Karpas-422 (cell line): Measurements from ENCODE around the gene TSTD1. TPM values are rescaled to one million over a fixed set of nuclear protein-coding genes. Genes with fewer than 3 reads are reported as not detected.

ENCODE experiments used
- DNase-seq: peaks from one replicate; pipeline ENCODE4 v3.0.0-alpha.2; 2015
- H2AFZ ChIP-seq: fragments of 200-600 bp; sonication (generic); 2 replicates; pipeline ENCODE4 v1.6.1; 2014; ENCODE audit warnings: antibody characterized with exemption, low read length, mixed read lengths
- H3K27ac ChIP-seq: fragments of 200-600 bp; sonication (generic); 2 replicates; pipeline ENCODE4 v1.5.1; 2014; ENCODE audit warnings: mild to moderate bottlenecking, low read length, moderate library complexity
- H3K27me3 ChIP-seq: fragments of 200-600 bp; sonication (generic); 2 replicates; pipeline ENCODE4 v1.6.1; 2014; ENCODE audit warnings: low read length, mixed read lengths
- H3K36me3 ChIP-seq: fragments of 200-600 bp; sonication (generic); 2 replicates; pipeline ENCODE4 v1.6.1; 2014; ENCODE audit warnings: low read length, mixed read lengths; ENCODE audit not compliant: insufficient read depth
- H3K4me1 ChIP-seq: fragments of 200-600 bp; sonication (generic); 2 replicates; pipeline ENCODE4 v1.6.1; 2014; ENCODE audit warnings: mild to moderate bottlenecking, low read length, mixed read lengths
- H3K4me2 ChIP-seq: fragments of 200-600 bp; sonication (generic); 2 replicates; pipeline ENCODE4 v1.6.1; 2014; ENCODE audit warnings: low read length, low read depth, mild to moderate bottlenecking; ENCODE audit not compliant: poor library complexity, severe bottlenecking
- H3K4me3 ChIP-seq: fragments of 200-600 bp; sonication (generic); 2 replicates; pipeline ENCODE4 v1.5.1; 2014; ENCODE audit warnings: mild to moderate bottlenecking, antibody characterized with exemption, low read length, mixed read lengths
- H3K79me2 ChIP-seq: fragments of 200-600 bp; sonication (generic); 2 replicates; pipeline ENCODE4 v1.6.1; 2014; ENCODE audit warnings: mild to moderate bottlenecking, low read length, mixed read lengths
- H3K9ac ChIP-seq: fragments of 200-600 bp; sonication (generic); 2 replicates; pipeline ENCODE4 v1.6.0; 2014; ENCODE audit warnings: low read length
- H3K9me2 ChIP-seq: fragments of 200-600 bp; sonication (generic), shearing (Covaris generic); replicated peaks from 2 replicates; pipeline ENCODE4 v1.6.0; 2014; ENCODE audit warnings: mild to moderate bottlenecking, low read length, moderate library complexity; ENCODE audit not compliant: insufficient read depth
- H3K9me3 ChIP-seq: fragments of 300-700, 200-600 bp; sonication (generic); 2 replicates; pipeline ENCODE4 v1.6.1; 2014; ENCODE audit warnings: low read length, mixed read lengths
- H4K20me1 ChIP-seq: fragments of 200-600 bp; sonication (generic); 2 replicates; pipeline ENCODE4 v1.6.1; 2014; ENCODE audit warnings: mild to moderate bottlenecking, antibody characterized with exemption, low read length, low read depth; ENCODE audit not compliant: insufficient read depth
- total RNA-seq: library from RNA; depleted of rRNA; stranded (reverse); fragments of >200 nt; shearing (Covaris generic); gene quantifications from 2 replicates; pipeline ENCODE4 v1.2.3, GENCODE V29; 2014; ENCODE audit warnings: low replicate concordance; rRNA removed

The TSTD1 gene
- total RNA-seq = 16.0 and 32.3 TPM in 2 replicates

GRCh38 chr1:161038523-161039153 is at the start of gene TSTD1:
Gene TSTD1, minus strand, starts transcription at chr1:161038964. Its CDS starts 75 bp downstream, at chr1:161038889.
- Histone ChIP-seq H3K4me1 (peaks cover 20% of the 10 kb centered on the region), H4K20me1 (no peaks in the 10 kb centered on the region), H3K27ac (no peak within 1 kb of the TSS), H3K79me2 (peaks cover 9% of the 10 kb centered on the region), H3K4me2 (peak within 1 kb of the TSS; percentile 23), H2AFZ (no peak within 1 kb of the TSS), H3K36me3 (peaks cover 40% of the 10 kb centered on the region), H3K27me3 (no peaks in the 10 kb centered on the region), H3K9me3 (no peaks in the 10 kb centered on the region), H3K9me2 (no peaks in the 10 kb centered on the region), H3K4me3 (peak within 1 kb of the TSS; percentile 49; the same call in 1 of the 2 replicates), H3K9ac (peak within 1 kb of the TSS; percentile 39)
- DNase-seq = peak; percentile 51

GRCh38 chr1:161086457-161086856 is 47.7 kb upstream of the TSTD1 start:
- H2AFZ ChIP-seq = no peak overlapping the region

GRCh38 chr1:161085165-161085564 is 46.4 kb upstream of the TSTD1 start:
- H3K79me2 ChIP-seq = no peaks in the 10 kb centered on the region
- no peaks in the 10 kb centered on the region for H4K20me1 ChIP-seq
- H3K4me2 ChIP-seq = no peak overlapping the region
- H3K4me1 ChIP-seq = no peaks in the 10 kb centered on the region
- H3K27ac ChIP-seq = no peak overlapping the region
- H3K9me3 ChIP-seq = no peaks in the 10 kb centered on the region
- no peak overlapping the region for H3K9ac ChIP-seq
- DNase-seq = no peak
- H3K36me3 ChIP-seq = no peaks in the 10 kb centered on the region
- no peak overlapping the region for H2AFZ ChIP-seq
- H3K4me3 ChIP-seq = no peak overlapping the region
- no peaks in the 10 kb centered on the region for H3K9me2 ChIP-seq
- no peaks in the 10 kb centered on the region for H3K27me3 ChIP-seq

More at GRCh38 chr1:161086457-161086856, 47.7 kb upstream of the TSTD1 start:
- H3K4me3 ChIP-seq = no peak overlapping the region
- H3K36me3 ChIP-seq = no peaks in the 10 kb centered on the region
- H3K4me2 ChIP-seq = no peak overlapping the region
- no peak for DNase-seq
- H3K27ac ChIP-seq = no peak overlapping the region
- no peaks in the 10 kb centered on the region for H3K4me1 ChIP-seq
- H3K27me3 ChIP-seq = no peaks in the 10 kb centered on the region
- H3K79me2 ChIP-seq = no peaks in the 10 kb centered on the region
- no peaks in the 10 kb centered on the region for H3K9me2 ChIP-seq
- H3K9me3 ChIP-seq = no peaks in the 10 kb centered on the region
- no peaks in the 10 kb centered on the region for H4K20me1 ChIP-seq
- no peak overlapping the region for H3K9ac ChIP-seq

- Histone ChIP-seq H3K27me3 (no peaks in the 10 kb centered on the region), H3K79me2 (no peaks in the 10 kb centered on the region), H4K20me1 (no peaks in the 10 kb centered on the region), H3K9me3 (no peaks in the 10 kb centered on the region), H3K9ac (no peak overlapping the region), H3K4me3 (no peak overlapping the region), H3K27ac (no peak overlapping the region), H3K4me1 (no peaks in the 10 kb centered on the region), H3K9me2 (no peaks in the 10 kb centered on the region), H3K4me2 (no peak overlapping the region), H2AFZ (no peak overlapping the region), H3K36me3 (no peaks in the 10 kb centered on the region)
- DNase-seq = no peak
These were observed 45.8 kb upstream of the TSTD1 start for GRCh38 chr1:161084597-161084988.

GRCh38 chr1:161083748-161084596 is 45.2 kb upstream of the TSTD1 start:
- no peaks in the 10 kb centered on the region for H3K9me3 ChIP-seq
- H3K9ac ChIP-seq = no peak overlapping the region
- no peak overlapping the region for H3K4me3 ChIP-seq
- no peaks in the 10 kb centered on the region for H4K20me1 ChIP-seq
- no peaks in the 10 kb centered on the region for H3K27me3 ChIP-seq
- H3K79me2 ChIP-seq = no peaks in the 10 kb centered on the region
- no peaks in the 10 kb centered on the region for H3K36me3 ChIP-seq
- H2AFZ ChIP-seq = no peak overlapping the region
- no peaks in the 10 kb centered on the region for H3K9me2 ChIP-seq
- no peak overlapping the region for H3K27ac ChIP-seq
- H3K4me1 ChIP-seq = no peaks in the 10 kb centered on the region
- DNase-seq = no peak
- H3K4me2 ChIP-seq = no peak overlapping the region

GRCh38 chr1:161082996-161083747 is 44.4 kb upstream of the TSTD1 start:
- DNase-seq = no peak
- Histone ChIP-seq H3K9me2 (no peaks in the 10 kb centered on the region), H3K27ac (no peak overlapping the region), H3K4me2 (no peak overlapping the region), H3K4me1 (no peaks in the 10 kb centered on the region), H3K27me3 (no peaks in the 10 kb centered on the region), H3K9ac (no peak overlapping the region), H3K36me3 (no peaks in the 10 kb centered on the region), H3K4me3 (no peak overlapping the region), H3K79me2 (no peaks in the 10 kb centered on the region), H3K9me3 (no peaks in the 10 kb centered on the region), H4K20me1 (no peaks in the 10 kb centered on the region), H2AFZ (no peak overlapping the region)

- no peaks in the 10 kb centered on the region for H3K36me3 ChIP-seq
- H2AFZ ChIP-seq = no peak overlapping the region
- H3K9ac ChIP-seq = no peak overlapping the region
- no peaks in the 10 kb centered on the region for H3K27me3 ChIP-seq
- H3K9me2 ChIP-seq = no peaks in the 10 kb centered on the region
- no peaks in the 10 kb centered on the region for H4K20me1 ChIP-seq
- H3K27ac ChIP-seq = no peak overlapping the region
- H3K4me3 ChIP-seq = no peak overlapping the region
- H3K4me1 ChIP-seq = no peaks in the 10 kb centered on the region
- no peaks in the 10 kb centered on the region for H3K9me3 ChIP-seq
- no peak overlapping the region for H3K4me2 ChIP-seq
- DNase-seq = no peak
- no peaks in the 10 kb centered on the region for H3K79me2 ChIP-seq
These were observed 43.7 kb upstream of the TSTD1 start for GRCh38 chr1:161082483-161082882.

GRCh38 chr1:161081519-161081918 is 42.8 kb upstream of the TSTD1 start:
- H3K4me2 ChIP-seq = no peak overlapping the region

More at GRCh38 chr1:161081519-161081918, 42.8 kb upstream of the TSTD1 start:
- Histone ChIP-seq H3K79me2 (no peaks in the 10 kb centered on the region), H3K27me3 (no peaks in the 10 kb centered on the region), H3K9me2 (no peaks in the 10 kb centered on the region), H3K27ac (no peak overlapping the region), H4K20me1 (no peaks in the 10 kb centered on the region), H3K4me1 (no peaks in the 10 kb centered on the region), H2AFZ (no peak overlapping the region), H3K4me3 (no peak overlapping the region), H3K9ac (no peak overlapping the region), H3K9me3 (no peaks in the 10 kb centered on the region), H3K36me3 (no peaks in the 10 kb centered on the region)
- no peak for DNase-seq
